HepG2 (cell line): ENCODE results near the gene CDK2AP2. TPM values are rescaled to one million over a fixed set of nuclear protein-coding genes. Genes with fewer than 3 reads are reported as not detected.

Experiments
- DDIT3 ChIP-seq: sonication (generic); formaldehyde crosslinking; IDR thresholded peaks from 2 replicates; pipeline ENCODE4 v1.4.0; 2020; ENCODE audit warnings: mild to moderate bottlenecking, missing genetic modification reagents
- HOXA9 ChIP-seq: sonication (generic); formaldehyde crosslinking; IDR thresholded peaks from 2 replicates; pipeline ENCODE4 v1.8.1; 2022; ENCODE audit warnings: missing genetic modification reagents, mild to moderate bottlenecking, moderate library complexity, borderline replicate concordance
- JDP2 ChIP-seq: sonication (generic); formaldehyde crosslinking; IDR thresholded peaks from 2 replicates; pipeline ENCODE4 v1.8.1; 2022; ENCODE audit warnings: missing genetic modification reagents, borderline replicate concordance
- KLF15 ChIP-seq: sonication (generic); formaldehyde crosslinking; IDR thresholded peaks from 2 replicates; pipeline ENCODE4 v1.8.1; 2023; ENCODE audit warnings: borderline replicate concordance, mild to moderate bottlenecking, inconsistent platforms, missing genetic modification reagents, mixed read lengths
- MATR3 ChIP-seq: sonication (generic); formaldehyde crosslinking; IDR thresholded peaks from 2 replicates; pipeline ENCODE4 v1.4.0; 2020; ENCODE audit warnings: missing genetic modification reagents
- MAZ ChIP-seq, 2 experiments: sonication (generic) in 1 of 2; formaldehyde crosslinking in 1 of 2; IDR thresholded peaks; 2 replicates each; pipeline versions ENCODE4 v1.5.0 to v1.6.1; 2012 to 2020; ENCODE audit warnings: low read depth in 2 of 2, mild to moderate bottlenecking in 2 of 2, borderline replicate concordance in 1 of 2, improper control_type of control experiment in 1 of 2, low read length in 1 of 2, missing genetic modification reagents in 1 of 2, moderate library complexity in 1 of 2
- MYC ChIP-seq: sonication (generic); formaldehyde crosslinking; IDR thresholded peaks from 2 replicates; pipeline ENCODE4 v1.9.0; 2021; ENCODE audit warnings: missing genetic modification reagents, borderline replicate concordance
- POLR2A ChIP-seq, 2 experiments: IDR thresholded peaks; 2 replicates each; pipeline ENCODE4 v1.6.1; 2011; ENCODE audit warnings: low read depth in 2 of 2, low read length in 2 of 2, mild to moderate bottlenecking in 1 of 2, moderate library complexity in 1 of 2; ENCODE audit not compliant: insufficient read depth in 1 of 2
- PRDM4 ChIP-seq: sonication (generic); formaldehyde crosslinking; IDR thresholded peaks from 2 replicates; pipeline ENCODE4 v1.9.0; 2021; ENCODE audit warnings: missing genetic modification reagents, borderline replicate concordance
- RAD21 ChIP-seq: fragments of 450-650 bp; formaldehyde crosslinking; IDR thresholded peaks from 2 replicates; pipeline ENCODE4 v1.5.0; 2020; ENCODE audit warnings: mild to moderate bottlenecking
- RBM22 ChIP-seq: fragments of 200-400 bp; formaldehyde crosslinking; optimal IDR thresholded peaks from 2 replicates; pipeline ENCODE3; 2017; ENCODE audit warnings: mild to moderate bottlenecking, low read length, moderate library complexity
- RBM39 ChIP-seq: fragments of 200-400 bp; formaldehyde crosslinking; IDR thresholded peaks from one replicate; pipeline ENCODE4 v1.6.1; 2018; ENCODE audit warnings: antibody characterized with exemption, mild to moderate bottlenecking, low read depth, low read length; ENCODE audit not compliant: poor library complexity, severe bottlenecking
- SALL1 ChIP-seq: sonication (generic); formaldehyde crosslinking; IDR thresholded peaks from 2 replicates; pipeline ENCODE4 v1.8.0; 2022; ENCODE audit warnings: mild to moderate bottlenecking, missing genetic modification reagents
- TAF1 ChIP-seq: sonication (generic); formaldehyde crosslinking; IDR thresholded peaks from 2 replicates; pipeline ENCODE4 v1.4.0; 2020; ENCODE audit warnings: missing genetic modification reagents
- U2AF1 ChIP-seq: fragments of 200-400 bp; formaldehyde crosslinking; optimal IDR thresholded peaks from 2 replicates; pipeline ENCODE3; 2017; ENCODE audit warnings: mild to moderate bottlenecking, low read depth, low read length
- ZBTB20 ChIP-seq: sonication (generic); formaldehyde crosslinking; IDR thresholded peaks from 2 replicates; pipeline ENCODE4 v1.8.1; 2023; ENCODE audit warnings: missing genetic modification reagents, low read depth, mild to moderate bottlenecking, borderline replicate concordance
- ZBTB33 ChIP-seq: sonication (generic); formaldehyde crosslinking; IDR thresholded peaks from 2 replicates; pipeline ENCODE4 v1.4.0; 2020; ENCODE audit warnings: missing genetic modification reagents
- ZBTB44 ChIP-seq: sonication (generic); formaldehyde crosslinking; IDR thresholded peaks from 2 replicates; pipeline ENCODE4 v1.4.0; 2020; ENCODE audit warnings: missing genetic modification reagents
- ZFP41 ChIP-seq: sonication (generic); formaldehyde crosslinking; IDR thresholded peaks from 2 replicates; pipeline ENCODE4 v1.4.0; 2020; ENCODE audit warnings: mild to moderate bottlenecking, missing genetic modification reagents, borderline replicate concordance
- ZNF10 ChIP-seq: sonication (generic); formaldehyde crosslinking; IDR thresholded peaks from 2 replicates; pipeline ENCODE4 v1.4.0; 2020; ENCODE audit warnings: mild to moderate bottlenecking, low read depth, missing genetic modification reagents, borderline replicate concordance
- ZNF160 ChIP-seq: sonication (generic); formaldehyde crosslinking; IDR thresholded peaks from 2 replicates; pipeline ENCODE4 v1.8.0; 2022; ENCODE audit warnings: mild to moderate bottlenecking, inconsistent platforms, missing genetic modification reagents
- ZNF274 ChIP-seq: sonication (generic); formaldehyde crosslinking; IDR thresholded peaks from 2 replicates; pipeline ENCODE4 v1.5.1; 2020; ENCODE audit warnings: mild to moderate bottlenecking, missing genetic modification reagents
- ZNF841 ChIP-seq: sonication (generic); formaldehyde crosslinking; IDR thresholded peaks from 2 replicates; pipeline ENCODE4 v1.8.1; 2023; ENCODE audit warnings: missing genetic modification reagents, borderline replicate concordance
- polyA plus RNA-seq, 8 experiments: library from polyadenylated mRNA; depleted of rRNA in 3 of 8; stranded (reverse) in 7 of 8; unstranded in 1 of 8; fragments of >200 nt; fragmentation: Illumina TruSeq in 4 of 8; extraction: Trizol in 4 of 8; gene quantifications; 2 replicates each; pipeline versions ENCODE4 v1.2.1 to v1.2.3, GENCODE V29; 2011 to 2016; ENCODE audit warnings: low read depth in 4 of 8, missing spikeins in 1 of 8, mixed read lengths in 1 of 8; ENCODE audit not compliant: insufficient read depth in 1 of 8
- total RNA-seq, 5 experiments: library from RNA; depleted of rRNA; stranded (reverse); fragments of >200 nt; fragmentation: Illumina TruSeq; extraction: Trizol; gene quantifications; 2 replicates each; pipeline ENCODE4 v1.2.3, GENCODE V29; 2016; ENCODE audit warnings: low read depth in 1 of 5

Gene CDK2AP2
- total and polyA plus RNA-seq, 2 of the 13 experiments (the other 11 are each of a cell fraction or from before 2014, with no cell fraction given), result 15.0 to 23.2 TPM

- no peak for TF ChIP-seq ZBTB44 (CRISPR knock-in tag)
- TF ChIP-seq ZNF841 (CRISPR knock-in tag), result no peak
- TF ChIP-seq POLR2A (IDR thresholded peaks at IDR 0.05; ENCODE audit: insufficient read depth in 1 of 2, low read depth in 2 of 2, low read length in 2 of 2), result peak in 1 of 2 experiments; percentile 35; a peak in 1 of 4 replicates
- no peak for TF ChIP-seq TAF1 (CRISPR knock-in tag)
- TF ChIP-seq MAZ (IDR thresholded peaks at IDR 0.05; ENCODE audit: borderline replicate concordance, low read depth, low read length), result no peak
- no peak for TF ChIP-seq MAZ (CRISPR knock-in tag; IDR thresholded peaks at IDR 0.05; ENCODE audit: low read depth)
- peak; percentile 72; the same call in 1 of the 2 replicates for TF ChIP-seq ZNF274
- no peak for TF ChIP-seq MYC (CRISPR knock-in tag)
- no peak for TF ChIP-seq ZFP41
- no peak for TF ChIP-seq DDIT3 (CRISPR knock-in tag)
- 0 out of 2 replicates have a peak, but pooled peaks have one; percentile 5 for TF ChIP-seq RAD21 (CRISPR knock-in tag)
- TF ChIP-seq PRDM4 (CRISPR knock-in tag), result no peak
- no peak for TF ChIP-seq HOXA9 (CRISPR knock-in tag)
- TF ChIP-seq RBM22, result no peak
- TF ChIP-seq ZBTB33, result no peak
- TF ChIP-seq ZBTB20 (CRISPR knock-in tag), result 0 out of 2 replicates have a peak, but pooled peaks have one; percentile 4
- no peak for TF ChIP-seq JDP2
- no peak for TF ChIP-seq U2AF1
- no peak for TF ChIP-seq KLF15
- TF ChIP-seq ZNF10 (CRISPR knock-in tag), result no peak
- TF ChIP-seq ZNF160 (CRISPR knock-in tag), result no peak
- TF ChIP-seq RBM39, result peak; percentile 83
- TF ChIP-seq SALL1, result peak; percentile 30
- TF ChIP-seq MATR3 (CRISPR knock-in tag), result no peak
Observed at GRCh38 chr11:67463680-67464410, 44.1 kb downstream of the CDK2AP2 start (continued).
